Stomach (tissue), 4 donors: Measurements from ENCODE around the gene CLK2.

Experiments
- CTCF ChIP-seq, 7 experiments: fragments of 450-650 bp in 4 of 7; fragments of 200-600 bp in 3 of 7; sonication (generic) in 3 of 7; IDR thresholded peaks; one replicate each; pipeline ENCODE4 v1.5.1; 2016 to 2019; ENCODE audit warnings: antibody characterized with exemption in 7 of 7, control low read depth in 2 of 7, mild to moderate bottlenecking in 1 of 7
- EP300 ChIP-seq: sonication (generic); formaldehyde crosslinking; IDR thresholded peaks from one replicate; pipeline ENCODE4 v1.6.1; 2017; ENCODE audit warnings: antibody characterized with exemption

GRCh38 chr1:155287987-155288543 is 14.8 kb upstream of the CLK2 start:
- no peak for TF ChIP-seq CTCF (IDR thresholded peaks at IDR 0.05)
- no peak for TF ChIP-seq EP300
